NOMO-1 treated with dmso at 0.1 percent for 144 hours (cell line): ENCODE results near the gene FREY1.
"Not testable (repeated sequence)": the region's sequence is repeated elsewhere in the genome, so short reads cannot be mapped to it uniquely, and the experiment has no call there.

ENCODE experiments used
- DNase-seq: peaks from one replicate; lab custom pipeline; 2025; ENCODE audit not compliant: unreplicated experiment; lab: John Stamatoyannopoulos, UW

The FREY1 gene

DNA sequence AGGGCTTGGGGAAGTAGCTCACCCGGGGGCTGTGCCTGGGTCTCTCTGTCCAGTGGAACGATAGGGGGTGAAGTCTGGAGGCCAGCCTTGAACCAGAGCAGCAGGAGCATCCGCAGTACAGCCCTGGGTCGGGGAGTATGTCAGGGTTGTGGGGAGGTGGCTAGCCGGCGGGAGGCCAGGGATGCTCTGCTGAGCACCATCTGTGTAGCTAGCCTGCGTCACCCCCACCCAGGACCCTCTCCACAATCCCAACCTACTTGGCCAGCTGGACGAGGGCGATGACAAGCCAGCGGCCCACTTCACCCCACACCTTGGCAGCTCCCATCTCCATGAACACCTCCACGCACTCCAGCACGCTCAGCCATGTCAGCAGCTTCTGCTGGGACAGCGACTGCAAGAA is 8.4 kb upstream of the FREY1 start:
- no peak for DNase-seq

DNA sequence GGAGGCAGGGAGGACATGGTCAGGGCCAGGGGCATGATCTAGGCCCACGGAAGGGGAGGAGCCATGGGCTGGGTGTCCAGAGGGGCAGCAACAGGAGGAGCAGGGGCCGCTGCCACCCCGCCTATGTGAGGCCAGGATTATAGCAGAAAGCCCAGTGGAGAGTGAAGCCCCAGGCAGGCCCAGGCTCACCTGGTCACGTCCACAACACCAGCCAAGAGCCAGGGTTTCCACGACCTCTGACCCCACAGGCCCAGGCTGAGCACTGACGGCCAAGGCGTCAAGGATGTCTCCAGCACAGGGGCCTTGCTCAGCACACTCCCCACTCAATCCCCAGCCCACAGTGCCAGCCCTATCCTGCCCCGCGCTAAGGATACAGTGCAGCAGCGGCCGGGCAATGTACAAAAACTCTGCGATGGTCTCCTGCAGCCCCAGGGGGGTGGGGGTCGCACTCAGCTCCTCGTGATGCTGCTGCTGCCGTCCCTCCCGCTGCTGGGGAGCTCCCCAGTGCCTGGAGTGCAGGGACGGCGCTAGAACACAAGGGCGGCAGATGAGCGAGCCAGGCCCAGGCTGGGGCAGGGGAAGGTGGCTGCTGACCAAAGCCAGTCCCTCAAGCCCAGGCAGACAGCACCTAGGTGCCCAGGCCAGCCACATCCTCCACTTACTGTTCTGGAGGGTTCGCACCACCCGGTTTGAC is 7.0 kb upstream of the FREY1 start:
- no peak for DNase-seq

DNA sequence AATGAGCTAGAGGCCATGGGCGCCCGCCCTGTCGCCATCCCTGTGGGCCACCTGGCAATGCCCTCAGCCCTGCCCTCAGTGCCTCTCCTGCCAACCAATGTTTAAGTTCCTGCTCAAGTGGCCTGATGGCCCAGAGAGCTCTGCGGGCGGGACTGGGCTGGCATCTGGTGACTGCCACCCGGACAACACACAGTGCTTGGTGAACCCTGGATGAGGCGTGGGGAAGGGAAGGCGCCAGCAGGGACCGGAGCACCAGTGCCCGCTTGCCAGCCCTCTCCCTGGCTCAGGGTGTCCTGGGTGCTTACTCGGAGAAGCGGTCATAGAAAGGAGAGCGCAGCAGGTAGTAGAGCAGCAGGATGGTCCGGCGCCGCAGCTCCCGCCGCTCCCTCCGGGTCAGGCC is 6.4 kb upstream of the FREY1 start:
- DNase-seq, result no peak

DNA sequence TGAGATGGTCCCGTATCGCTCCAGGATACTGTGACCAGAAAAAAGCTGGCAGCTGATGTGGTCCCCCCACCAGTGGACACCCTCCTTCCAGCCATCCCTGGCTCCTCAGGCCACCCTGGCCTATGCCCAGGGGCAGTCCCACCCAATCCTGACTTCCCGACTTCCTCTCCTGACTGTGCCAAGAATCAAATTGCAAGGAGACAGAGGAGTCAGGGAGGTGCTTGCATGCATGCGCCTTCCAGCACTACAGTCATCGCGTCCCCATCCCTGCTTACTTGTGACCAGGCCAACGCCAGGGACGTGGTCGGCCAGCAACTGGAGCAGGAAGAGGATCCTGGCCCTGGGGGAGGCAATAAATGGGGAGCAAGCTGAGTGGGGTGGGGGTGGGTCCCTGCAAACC is 3.6 kb upstream of the FREY1 start:
- DNase-seq, result no peak

DNA sequence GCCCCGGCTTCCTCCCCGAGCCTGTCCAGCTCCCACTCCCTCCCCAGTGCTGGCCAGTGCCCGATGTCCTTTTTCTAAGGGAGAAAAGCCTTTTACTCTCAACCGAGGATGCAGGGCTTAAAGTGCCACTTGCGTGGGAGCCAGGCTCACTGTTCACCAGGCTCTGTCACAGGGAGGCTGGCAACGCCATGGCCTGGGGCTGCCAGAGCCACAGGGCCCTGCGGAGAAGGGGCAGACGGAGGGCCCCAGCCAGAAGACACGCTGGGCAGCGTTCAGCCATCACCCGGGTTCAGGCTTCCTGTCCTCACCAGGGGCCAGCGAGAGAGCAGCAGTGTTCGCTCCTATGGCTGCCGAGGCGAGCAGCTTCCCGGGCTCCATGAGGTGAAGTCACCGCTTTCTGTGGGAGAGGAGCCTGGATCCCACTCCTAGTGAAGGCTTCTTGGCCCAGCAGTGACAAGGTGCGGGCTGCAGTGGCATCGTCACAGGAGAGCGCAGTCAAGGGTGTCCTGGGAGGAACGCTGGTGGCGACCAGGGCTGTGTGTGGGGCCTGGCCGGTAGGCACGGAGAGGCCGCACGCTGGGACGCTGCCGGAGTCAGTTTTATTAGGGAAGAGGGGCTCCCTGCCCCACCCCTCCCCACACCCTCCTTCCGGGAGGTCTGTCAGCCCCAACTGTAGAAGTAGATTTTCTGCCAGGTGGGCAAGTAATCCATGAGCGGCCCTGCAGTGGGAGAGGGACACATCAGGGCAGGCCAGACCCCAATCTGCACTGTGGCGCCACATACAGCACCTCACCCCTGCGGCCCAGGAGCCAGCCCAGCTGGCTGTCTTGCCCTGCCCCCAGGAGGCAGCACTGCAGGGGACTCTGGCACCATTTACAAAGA is 2.8 kb upstream of the FREY1 start:
- no peak for DNase-seq

DNA sequence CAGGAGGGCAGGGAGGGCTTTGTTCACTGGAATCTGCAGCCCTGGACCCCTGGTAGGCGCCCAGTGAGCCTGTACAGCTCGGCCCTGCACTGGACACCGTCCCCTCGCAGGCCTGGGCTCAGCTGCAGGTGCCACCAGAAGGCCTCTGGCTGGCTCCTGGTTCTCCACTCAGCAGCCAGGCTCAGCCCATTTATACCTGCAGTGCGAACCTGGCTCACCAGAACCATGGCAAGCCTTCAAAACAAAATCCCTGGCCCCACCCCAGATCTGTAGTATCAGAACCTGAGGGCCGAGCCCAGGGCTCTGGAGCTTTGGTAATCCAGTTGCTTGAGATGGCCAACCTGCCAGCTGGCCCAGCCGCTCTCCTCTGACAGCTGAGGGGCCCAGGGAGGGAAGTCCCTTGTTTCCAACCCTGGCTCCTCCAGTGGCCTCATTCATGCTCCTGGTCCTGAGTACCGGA is 870 bp upstream of the FREY1 start:
- DNase-seq, result no peak

DNA sequence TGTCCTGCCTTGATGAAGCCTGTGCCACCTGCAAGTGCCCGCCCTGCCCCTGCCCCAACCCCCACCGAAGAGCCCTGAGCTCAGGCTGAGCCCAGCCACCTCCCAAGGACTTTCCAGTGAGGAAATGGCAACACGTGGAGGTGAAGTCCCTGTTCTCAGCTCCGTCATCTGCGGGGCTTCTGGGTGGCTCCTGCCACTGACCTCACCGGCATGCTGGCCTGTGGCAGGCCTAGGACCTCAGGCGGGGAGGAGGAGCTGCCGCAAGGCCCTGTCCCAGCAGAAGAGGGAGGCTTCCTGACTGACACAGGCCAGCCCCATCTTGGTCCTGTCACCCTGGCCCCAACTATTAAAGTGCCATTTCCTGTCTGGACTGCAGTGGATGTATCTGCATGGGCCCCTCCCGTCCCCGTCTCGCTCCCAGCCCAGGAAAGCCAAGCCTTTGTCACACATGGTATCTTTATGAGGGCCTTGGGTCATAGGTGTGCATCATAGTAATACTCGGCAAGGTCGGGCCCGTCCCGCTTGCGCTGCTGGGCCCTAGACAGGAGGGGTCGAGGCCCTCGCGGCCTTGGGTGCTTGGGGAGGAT is 882 bp downstream of the FREY1 start:
- no peak for DNase-seq

DNA sequence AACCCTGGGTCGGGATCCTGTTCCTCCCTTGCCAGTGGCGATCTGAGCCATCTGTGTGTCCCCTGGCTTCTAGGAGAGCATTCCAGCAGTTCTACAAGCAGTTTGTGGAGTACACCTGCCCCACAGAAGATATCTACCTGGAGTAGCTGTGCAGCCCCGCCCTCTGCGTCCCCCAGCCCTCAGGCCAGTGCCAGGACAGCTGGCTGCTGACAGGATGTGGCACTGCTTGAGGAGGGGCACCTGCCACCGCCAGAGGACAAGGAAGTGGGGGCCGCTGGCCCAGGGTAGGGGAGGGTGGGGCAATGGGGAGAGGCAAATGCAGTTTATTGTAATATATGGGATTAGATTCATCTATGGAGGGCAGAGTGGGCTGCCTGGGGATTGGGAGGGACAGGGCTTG is 1.5 kb downstream of the FREY1 start:
- DNase-seq, result not testable (repeated sequence)

DNA sequence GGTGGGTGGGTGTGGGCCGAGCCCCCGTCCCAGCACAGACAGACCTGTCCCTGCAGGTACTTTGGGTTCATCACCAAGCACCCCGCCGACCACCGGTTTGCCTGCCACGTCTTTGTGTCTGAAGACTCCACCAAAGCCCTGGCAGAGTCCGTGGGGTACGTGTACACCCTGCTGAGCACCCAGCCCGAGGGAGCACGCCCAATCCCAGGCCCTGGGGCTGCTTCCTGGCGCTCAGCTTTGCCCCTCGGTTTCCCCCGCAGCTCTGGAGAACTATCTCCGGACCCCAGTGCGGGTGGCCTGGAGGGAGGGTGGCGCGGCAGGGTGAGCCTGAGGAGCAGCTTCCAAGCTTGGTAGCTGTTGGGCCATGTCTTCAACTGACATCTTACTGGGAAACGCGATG is 2.0 kb downstream of the FREY1 start:
- no peak for DNase-seq

DNA sequence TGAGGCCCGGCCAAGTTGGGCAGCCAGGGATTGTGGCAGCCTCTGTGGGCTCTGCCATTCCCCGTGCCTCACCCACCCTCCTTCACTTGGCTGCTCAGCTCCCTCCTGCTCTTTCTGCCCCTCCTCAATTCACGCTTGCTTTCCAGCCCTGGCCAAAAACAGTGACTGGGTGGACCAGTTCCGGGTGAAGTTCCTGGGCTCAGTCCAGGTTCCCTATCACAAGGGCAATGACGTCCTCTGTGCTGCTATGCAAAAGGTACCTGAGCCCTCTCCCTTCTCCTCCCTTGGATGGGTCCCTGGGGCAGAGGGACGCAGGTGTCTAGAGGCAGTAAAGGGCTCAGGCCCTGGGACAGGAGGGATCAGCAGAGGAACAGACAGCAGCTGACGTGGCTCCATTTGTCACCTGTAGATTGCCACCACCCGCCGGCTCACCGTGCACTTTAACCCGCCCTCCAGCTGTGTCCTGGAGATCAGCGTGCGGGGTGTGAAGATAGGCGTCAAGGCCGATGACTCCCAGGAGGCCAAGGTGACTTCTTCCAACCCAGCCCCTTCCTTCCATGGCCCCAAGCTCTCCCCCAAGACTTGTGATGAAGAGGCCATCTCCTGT is 2.7 kb downstream of the FREY1 start:
- DNase-seq, result no peak

DNA sequence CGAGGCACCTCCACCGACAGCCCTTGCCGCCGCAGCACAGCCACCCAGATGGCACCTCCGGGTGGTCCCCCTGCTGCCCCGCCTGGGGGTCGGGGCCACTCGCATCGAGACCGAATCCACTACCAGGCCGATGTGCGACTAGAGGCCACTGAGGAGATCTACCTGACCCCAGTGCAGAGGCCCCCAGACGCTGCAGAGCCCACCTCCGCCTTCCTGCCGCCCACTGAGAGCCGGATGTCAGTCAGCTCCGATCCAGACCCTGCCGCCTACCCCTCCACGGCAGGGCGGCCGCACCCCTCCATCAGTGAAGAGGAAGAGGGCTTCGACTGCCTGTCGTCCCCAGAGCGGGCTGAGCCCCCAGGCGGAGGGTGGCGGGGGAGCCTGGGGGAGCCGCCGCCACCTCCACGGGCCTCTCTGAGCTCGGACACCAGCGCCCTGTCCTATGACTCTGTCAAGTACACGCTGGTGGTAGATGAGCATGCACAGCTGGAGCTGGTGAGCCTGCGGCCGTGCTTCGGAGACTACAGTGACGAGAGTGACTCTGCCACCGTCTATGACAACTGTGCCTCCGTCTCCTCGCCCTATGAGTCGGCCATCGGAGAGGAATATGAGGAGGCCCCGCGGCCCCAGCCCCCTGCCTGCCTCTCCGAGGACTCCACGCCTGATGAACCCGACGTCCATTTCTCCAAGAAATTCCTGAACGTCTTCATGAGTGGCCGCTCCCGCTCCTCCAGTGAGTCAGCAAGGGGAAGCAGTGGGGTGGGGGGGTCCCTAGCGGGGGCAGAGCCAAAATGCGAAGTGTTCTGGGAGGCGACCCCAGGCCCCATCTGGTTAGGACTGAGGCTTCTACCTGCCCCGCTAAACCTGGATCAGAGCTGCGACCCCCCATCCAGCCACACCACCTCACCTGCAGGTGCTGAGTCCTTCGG is 4.4 kb downstream of the FREY1 start:
- no peak for DNase-seq

DNA sequence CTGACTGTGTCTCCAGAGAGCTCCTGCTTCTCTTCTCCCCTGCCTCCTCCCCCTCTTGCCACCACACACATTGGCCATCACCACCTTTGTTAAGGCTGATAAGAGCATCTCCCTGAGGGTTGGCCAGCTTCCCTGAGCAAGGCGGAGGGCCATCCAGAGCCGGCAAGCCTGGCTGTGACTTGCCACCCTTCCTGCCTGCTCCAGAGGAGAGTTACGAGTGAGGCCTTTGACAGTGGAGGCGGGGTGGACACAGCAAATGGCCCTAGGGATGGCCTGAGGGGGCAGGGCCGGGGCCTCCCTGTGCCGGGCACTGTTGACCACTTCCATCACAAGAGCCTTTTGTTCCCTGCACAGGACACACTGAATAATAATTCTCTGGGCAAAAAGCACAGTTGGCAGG is 5.4 kb downstream of the FREY1 start:
- no peak for DNase-seq

DNA sequence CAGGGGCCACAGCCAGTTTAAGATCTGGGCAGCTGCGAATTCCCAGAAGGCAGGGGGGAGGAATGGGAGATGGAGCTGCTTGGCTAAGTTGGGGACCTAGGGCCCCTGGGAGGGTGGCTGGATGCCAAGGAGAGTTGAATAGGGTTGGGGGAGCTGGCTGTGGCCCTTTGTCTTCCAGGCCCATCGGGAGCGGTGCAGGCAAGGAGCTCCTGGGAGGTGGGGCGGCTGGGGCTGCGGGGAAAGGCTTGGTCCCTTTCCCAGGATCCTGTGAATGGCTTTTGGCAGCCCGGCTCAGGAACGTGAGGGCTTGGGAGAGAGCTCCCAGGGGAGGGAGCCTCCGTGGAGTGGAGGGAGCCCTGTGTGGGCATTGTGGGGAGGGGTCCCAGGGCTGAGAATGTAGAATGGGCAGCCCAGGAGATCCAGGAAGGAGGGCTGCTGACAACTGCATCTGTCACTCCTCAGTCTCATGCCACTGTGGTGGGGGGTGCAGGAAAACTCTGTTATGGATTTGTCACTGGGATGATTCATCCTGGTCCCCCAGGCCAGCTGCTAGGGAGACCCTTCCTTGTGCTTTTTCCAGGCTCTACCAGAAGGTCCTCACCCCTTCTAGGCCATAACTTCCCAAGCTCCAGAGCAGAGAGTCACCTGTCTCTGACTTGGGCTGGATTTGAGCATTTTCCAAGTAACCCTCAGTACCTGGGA is 6.0 kb downstream of the FREY1 start:
- no peak for DNase-seq

DNA sequence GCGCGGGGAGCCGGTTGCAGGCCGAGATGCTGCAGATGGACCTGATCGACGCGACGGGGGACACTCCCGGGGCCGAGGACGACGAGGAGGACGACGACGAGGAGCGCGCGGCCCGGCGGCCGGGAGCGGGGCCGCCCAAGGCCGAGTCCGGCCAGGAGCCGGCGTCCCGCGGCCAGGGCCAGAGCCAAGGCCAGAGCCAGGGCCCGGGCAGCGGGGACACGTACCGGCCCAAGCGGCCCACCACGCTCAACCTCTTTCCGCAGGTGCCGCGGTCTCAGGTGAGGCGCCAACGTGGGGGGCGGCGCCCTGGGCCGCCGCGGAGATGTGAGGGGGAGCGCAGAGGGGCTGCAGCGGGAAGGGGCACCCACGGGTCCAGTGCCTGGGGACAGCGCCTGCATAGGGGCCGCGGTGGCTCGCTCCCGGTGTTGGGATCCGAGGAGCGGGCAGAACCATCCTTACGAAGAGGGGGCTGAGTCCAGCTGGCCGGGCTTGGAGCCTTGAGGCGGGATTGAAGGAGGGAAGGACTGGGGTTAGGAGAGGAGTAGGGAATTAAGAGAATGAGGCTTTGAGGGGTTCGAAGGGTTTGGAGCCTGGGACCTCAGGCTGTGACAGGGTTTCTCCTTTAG is 6.8 kb downstream of the FREY1 start:
- not testable (repeated sequence) for DNase-seq

DNA sequence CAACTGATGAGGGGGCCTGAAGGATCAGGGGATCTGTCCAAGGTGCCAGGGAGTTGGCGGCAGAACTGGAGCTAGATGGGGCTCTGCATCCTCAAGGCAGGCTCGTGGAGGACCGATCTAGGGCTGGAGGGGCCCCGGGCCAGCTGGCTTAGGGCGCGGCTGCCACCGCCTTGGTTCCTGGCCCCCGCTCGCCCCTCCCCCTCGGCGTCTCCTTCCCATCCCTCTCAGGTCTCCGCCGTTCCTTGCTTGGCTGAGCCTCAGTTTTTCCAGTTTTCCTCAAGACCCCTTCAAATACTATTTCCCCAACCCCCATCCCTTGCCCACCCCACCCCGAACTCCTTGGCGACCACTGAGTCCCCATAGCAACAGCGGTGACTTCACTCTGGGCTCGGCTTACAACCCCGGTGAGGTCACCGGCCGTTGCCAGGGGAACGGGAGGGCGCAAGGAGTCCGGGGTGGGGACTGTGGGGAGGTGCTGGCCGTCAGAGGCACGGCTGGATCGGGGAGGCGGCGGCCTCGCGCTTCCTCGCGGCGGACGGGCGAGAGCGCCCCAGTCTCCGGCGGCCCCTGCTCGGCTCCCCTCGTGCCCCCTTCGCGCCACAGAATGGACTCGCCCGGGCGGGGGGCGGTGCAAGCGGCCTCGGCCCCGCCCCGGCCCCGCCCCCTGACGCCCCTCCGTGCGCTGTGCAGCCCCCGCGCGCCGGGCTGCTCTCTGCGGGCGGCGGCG is 7.5 kb downstream of the FREY1 start:
- DNase-seq, result peak; percentile 18

DNA sequence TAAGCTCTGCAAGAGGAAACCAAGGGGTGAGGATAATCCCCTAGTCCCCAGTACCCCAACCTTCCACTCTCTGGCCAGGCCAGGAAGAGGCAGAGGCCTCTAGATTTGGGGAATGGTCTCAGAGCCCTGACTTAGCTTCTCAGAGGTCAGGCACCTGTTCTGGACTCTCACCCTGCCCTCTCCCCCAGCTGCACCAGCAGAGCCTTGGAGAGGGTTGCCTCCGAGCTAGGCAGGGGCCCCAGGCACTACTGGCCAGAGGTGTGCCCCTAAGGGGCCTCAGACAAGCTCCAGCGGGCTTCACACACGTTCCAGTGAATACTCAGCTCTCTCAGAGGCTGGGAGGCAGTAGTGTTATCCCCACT is 8.0 kb downstream of the FREY1 start:
- no peak for DNase-seq

DNA sequence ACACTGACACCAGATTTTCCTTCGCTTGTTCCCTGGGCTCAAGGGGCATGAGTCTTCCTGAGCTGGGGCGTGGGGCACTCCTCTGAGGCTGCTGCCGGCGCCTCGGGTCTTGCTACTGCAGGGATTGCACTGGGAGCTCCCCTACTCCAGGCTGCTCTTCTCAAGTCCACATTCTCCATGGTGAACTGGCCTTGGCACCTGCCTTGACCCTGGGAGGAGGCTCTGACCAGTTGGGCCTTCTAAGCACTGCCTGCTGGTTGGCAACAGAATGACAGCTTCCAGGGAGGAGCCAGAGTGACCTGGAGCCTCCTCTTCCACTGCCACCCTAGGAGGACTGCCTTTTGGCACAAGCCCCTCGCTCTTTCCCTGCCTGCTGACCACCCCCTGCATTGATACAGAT is 9.5 kb downstream of the FREY1 start:
- DNase-seq, result no peak

DNA sequence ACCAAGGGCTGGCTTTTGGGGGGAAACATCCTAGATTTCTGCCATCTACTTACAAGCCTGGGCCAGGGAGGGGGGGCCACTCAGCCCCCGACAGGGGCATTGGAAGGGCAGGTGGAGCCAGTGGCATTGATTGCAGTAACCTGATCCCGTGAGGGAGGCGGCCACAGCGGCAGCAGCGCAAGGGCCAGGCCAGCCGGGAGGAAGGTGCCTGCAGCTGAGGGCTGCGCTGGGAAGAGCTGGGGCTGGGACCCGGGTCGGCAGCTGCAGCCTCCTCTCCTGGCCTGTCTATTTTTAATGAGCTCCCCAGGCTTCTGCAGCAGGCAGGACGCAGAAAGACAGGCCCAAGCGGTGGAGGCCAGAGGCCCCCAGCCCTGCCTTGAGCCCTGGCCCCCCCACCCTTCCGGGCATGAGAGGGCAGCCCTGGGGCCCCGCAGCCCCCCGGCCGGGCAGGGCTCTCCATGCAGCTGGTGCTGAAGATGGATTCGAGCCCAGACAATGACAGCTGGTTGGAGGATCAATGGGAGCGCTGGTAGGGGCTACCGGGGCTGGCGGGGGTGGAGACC is 10.6 kb downstream of the FREY1 start:
- no peak for DNase-seq
